Dermis microvascular lymphatic vessel endothelial cell (primary cell): Measurements from ENCODE around the gene WDR62. TPM values are rescaled to one million over a fixed set of nuclear protein-coding genes. Genes with fewer than 3 reads are reported as not detected.
A peak's percentile ranks its signal among the peaks of the same experiment; 100 is the strongest.

Experiments
- DNase-seq, 2 donors: peaks; one replicate each; pipeline versions ENCODE4 v3.0.0 to v3.0.0-alpha.2; 2010; ENCODE audit warnings: low read depth in 2 of 2
- total RNA-seq: library from RNA; depleted of rRNA; stranded (reverse); fragments of >200 nt; gene quantifications from 2 replicates; pipeline ENCODE4 v1.2.1, GENCODE V29; 2014

The WDR62 gene
- 1.8 and 2.7 TPM in 2 replicates for total RNA-seq

GRCh38 chr19:36054733-36055686, at the start of gene WDR62:
TSS of gene WDR62 (plus strand) at chr19:36054897. CDS start at chr19:36054972, 75 bp downstream.
- peak; percentile 80 to 95 for DNase-seq

- no peak for DNase-seq
These were observed 47.7 kb upstream of the WDR62 start for GRCh38 chr19:36006955-36007354.

DNA sequence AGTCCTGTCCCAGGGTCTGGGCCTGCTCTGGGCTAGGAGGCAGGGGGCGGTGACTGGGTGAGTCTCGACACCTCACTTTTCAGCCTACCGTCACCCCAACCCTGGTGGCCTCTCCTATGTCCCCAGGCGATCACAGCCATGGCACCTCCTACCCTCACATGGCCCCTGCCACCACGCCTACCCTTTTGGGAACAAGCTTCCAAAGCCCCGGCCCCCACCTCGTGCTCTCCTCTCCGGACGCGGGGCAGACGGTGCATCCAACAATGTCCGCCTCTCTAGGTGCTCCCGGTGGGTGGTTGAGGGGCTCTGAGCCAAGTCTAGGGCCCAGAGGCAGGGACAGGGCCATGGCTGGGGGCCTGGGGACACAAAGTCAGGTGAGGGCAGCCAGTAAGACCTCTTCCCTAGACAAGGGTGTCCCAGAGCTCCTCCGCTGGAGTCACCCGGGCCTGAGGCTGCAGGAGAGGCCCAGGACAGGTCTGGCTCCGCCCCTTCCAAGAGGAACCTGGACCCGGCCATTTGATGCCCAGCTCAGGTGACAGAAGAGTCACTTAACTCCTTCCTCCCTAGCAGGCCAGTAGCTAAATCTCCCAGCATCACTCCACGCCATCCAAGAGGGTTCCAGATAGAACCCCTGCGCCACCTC, 46.2 kb upstream of the WDR62 start, which contains the start of gene SYNE4:
SYNE4 (minus strand) TSS at position 478 of the 643 bp plus-strand sequence; CDS start at position 346, 132 bp downstream.
- DNase-seq, result no peak

DNA sequence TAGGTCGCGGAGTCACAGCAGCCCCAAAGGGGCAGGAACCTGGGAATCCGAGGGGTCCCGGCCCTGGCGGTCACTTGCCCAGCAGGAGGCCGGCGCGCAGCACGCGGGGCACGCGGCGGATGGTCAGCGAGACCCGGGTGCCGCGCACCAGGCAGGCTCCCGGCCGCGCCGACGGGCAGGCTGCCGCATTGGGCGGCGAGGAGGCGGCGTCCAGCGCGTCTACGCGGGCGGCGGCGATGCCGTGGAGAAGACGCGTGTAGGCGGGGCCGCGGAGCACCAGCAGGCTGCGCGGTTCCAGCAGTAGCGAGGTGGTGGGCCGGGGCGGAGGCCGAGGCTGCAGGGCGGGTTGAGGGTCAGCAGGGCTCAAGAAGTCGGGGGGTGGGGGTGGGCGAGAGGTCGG, 45.5 kb upstream of the WDR62 start:
- DNase-seq, result peak; percentile 5 to 74

- DNase-seq, result no peak
These were observed 44.9 kb upstream of the WDR62 start for GRCh38 chr19:36009633-36010379.

DNA sequence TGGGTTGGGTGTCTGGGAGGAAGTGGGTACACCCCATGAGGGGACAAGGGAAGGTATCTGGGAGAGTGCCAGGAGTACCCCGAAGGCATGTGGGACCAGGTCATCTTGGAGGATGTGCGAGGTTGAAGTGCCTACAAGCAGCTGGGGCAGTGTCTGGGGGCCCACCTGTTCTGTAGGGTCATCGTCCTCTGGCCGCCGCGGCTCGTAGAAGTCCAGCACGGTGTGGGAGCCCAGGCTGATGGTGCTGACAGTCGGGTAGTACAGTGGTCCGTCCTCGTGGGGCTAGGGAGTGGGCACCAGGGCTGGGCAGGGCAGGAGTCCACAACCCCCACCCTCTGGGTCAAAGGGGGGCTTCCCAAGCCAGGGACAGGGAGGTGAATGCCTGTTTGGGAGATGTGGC, 44.3 kb upstream of the WDR62 start:
- no peak for DNase-seq

DNA sequence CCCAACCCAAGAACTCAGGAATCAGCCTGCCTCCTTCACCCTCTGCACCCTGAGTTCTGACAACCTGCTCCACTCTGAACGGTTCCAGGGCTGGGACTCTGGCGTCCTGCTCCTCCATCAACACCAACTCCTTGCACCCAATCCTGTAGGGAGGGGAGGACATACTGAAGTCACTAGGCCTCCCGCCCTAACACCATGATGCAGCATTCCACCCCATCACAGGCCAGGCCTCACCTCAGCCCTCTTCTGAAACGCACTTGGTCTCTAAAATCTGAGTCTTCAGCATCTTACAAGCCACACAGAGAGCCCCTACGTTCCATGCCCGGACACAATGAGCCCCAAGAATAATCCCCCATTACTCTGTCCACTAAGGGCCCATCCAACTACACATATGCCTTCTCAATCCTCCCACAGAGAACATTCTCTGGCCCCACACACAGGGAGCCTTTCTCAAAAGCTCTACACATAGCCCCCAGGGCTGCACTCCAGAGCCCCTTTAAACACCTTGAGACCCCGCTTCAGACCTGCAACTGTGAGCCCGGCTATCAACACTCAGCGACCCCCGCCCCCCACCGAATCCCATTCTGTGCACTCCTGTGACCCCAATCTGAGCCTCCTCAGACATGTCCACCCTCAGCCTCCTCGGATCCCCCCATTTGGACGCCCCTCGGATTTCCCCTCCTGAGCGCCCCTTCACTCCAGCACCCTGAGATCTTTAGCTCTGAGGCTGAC, 41.3 kb upstream of the WDR62 start:
- DNase-seq, result no peak

GRCh38 chr19:36014012-36014924, 40.4 kb upstream of the WDR62 start, which contains the start of gene ALKBH6:
TSS of gene ALKBH6 (minus strand) at chr19:36014213. CDS start at chr19:36013397, 816 bp downstream.
- peak; percentile 91 to 99 for DNase-seq

DNA sequence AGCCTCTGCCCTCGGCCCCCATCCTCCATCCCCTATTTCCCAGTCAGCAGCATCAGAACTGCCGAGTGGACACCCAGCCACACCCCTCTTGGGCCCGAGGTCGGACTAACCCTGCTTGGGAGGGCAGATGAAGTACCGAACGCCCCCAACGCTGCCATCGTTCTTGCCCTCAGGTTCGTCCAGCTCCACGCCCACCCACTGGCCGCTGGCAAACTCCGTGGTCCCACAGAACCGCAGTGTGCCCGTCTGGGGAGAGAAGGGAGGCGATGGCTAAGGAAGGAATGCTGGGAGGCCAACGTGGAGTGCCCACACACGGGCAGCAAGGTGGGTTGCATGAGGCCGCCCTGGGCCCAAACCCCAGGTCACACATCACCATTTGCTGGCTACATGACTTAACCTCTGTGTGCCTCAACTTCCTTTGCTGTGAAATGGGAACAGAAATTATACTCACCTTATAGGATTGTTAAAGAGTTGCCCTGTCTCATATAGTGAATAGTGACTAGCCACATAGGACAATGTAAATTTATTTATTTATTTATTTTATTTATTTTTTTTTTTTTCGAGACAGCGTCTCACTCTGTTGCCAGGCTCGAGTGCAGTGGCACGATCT, 35.5 kb upstream of the WDR62 start:
- DNase-seq, result no peak

GRCh38 chr19:36023432-36023831, 31.3 kb upstream of the WDR62 start:
- no peak for DNase-seq

DNA sequence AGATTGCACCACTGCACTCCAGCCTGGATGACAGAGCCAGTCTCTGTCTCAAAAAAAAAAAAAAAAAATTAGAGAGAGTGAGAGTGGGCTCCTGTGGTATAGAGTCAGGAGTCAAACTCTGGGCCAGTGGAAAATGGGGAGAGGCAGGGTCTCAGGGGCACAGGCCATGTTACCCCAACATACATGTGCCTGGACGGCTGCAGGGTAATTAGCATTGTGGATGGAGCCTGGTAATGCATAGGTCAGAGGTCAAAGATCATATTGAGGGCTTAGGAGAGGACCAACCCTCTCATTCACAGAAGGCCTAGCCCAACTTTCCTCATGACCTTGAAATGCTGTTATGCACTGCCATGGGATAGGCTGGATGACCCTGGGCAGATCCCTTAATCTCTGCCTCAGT, 29.2 kb upstream of the WDR62 start:
- no peak for DNase-seq

DNA sequence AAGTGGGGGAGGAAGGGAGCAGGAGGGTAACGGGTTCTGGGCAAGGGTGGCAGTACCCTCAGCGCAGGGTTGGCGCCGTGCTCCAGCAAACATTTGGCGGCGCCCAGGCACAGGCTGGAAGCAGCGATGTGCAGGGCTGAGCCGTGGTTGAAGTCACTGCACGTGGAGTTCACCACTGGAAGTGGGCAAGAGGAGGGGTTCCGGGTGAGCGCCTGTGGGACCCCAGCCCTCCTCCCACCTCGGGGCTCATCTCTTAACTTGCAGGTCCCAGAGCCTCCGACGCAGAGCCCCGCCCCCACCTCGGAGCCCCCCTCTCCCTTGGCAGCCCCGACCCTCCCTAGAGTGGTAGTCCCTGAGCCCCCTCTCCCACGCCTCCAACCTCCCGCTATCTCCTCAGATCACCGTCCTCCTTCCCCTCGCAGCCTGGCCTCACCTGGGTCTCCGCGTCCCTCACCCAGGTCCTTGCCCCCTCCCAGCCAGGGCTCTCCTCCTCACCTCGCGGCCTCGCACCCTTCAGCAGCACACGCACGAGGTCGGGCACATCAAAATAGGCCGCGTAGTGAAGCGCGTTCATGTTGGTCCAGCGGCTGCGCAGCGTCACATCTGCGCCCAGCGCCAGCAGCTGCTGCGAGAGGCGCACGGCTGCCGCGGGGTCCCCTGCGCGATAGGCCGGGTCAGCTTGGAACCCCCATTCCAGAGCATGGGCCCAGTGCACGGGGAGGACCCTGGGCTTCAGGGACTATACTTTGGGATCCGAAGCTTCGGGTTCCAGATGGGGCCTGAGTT, 28.4 kb upstream of the WDR62 start:
- DNase-seq, result no peak

- DNase-seq, result no peak
These were observed 27.0 kb upstream of the WDR62 start for GRCh38 chr19:36027696-36028095.

GRCh38 chr19:36028313-36029041, 26.2 kb upstream of the WDR62 start:
- DNase-seq, result no peak

DNA sequence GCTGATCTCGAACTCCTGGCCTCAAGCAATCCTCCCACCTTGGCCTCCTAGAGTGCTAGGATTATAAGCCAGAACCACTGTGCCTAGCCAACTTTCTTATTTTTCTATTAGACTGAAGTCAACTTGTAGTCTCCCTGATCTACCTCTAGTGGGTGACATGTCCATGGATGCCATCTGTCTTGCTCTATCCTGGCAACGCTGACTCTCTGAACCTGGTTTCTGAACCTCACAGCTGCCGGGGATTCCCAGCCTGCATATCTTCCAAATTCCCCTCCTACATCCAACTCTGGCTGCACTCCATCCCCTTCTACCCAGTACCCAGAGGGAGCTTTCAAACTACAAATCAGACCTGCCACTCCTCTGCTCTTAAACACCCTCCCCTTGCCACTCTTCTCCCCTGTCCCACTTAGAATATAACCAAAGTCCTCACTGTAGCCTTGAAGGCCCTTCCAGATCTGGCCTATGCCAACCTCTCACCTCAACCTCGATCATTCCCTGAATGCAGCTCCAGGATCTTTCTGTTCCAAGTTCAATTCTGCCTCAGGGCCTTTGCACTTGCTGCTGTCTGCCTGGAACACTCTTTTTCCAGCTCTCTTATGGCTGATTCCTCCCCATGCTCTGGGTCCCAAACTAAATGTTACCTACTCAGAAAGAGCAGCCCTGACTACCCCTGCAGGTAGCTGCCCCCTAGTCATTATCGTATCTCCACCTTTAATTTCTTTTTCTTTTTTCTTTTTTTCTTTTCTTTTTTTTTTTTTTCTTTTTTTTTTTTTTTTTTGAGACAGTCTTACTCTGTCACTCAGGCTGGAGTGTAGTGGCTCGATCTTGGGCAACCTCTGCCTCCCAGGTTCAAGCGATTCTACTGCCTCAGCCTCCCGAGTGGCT, 24.2 kb upstream of the WDR62 start:
- DNase-seq, result no peak

DNA sequence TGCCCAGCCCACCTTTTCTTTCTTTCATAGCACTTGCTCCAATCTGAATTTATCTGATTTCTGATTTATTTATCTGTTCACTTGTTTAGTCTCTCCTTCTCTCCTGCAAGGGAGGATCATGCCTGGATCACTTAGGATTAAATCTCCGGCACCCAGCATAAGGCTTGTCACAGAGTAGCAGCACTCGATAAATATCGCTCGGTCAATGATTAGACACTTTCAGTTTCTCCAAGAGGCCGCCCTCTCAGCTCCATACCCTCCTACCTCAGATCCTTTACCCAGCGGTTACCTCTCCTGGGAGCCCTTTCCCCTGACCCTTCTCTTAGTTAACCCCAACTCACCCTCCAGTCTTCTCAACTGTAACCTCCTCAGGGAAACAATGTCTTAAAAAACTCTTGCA, 23.4 kb upstream of the WDR62 start:
- no peak for DNase-seq
